NCI-H128 (cell line): ENCODE results near the gene C1QTNF9B.
"Not testable (repeated sequence)": the region's sequence is repeated elsewhere in the genome, so short reads cannot be mapped to it uniquely, and the experiment has no call there.

Source experiments
- DNase-seq: peaks from one replicate; lab custom pipeline; 2025; ENCODE audit not compliant: unreplicated experiment; lab: John Stamatoyannopoulos, UW

C1QTNF9B gene

GRCh38 chr13:23894746-23895145 is 2.6 kb downstream of the C1QTNF9B start:
- DNase-seq: not testable (repeated sequence)

DNA sequence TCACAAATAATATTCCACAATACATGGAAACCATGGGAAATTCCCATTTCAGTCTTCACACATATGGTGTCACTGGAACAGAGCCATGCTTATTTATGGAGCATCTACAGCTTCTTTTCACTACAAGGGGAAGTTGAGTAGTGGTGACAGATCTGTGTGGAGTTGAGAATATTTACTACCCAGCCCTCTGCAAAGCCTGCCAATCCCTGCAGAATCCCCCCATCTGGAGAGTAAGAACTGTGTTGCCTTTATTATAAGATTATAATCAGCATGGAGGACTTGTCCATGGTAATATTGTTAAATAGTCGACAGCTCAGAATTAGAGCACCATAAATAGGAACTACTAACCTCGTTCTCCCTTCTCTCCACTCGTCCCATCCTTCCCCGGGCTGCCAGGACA is 3.5 kb downstream of the C1QTNF9B start:
- not testable (repeated sequence) for DNase-seq

- no peak for DNase-seq
Measured at GRCh38 chr13:23889615-23890607, 7.4 kb downstream of the C1QTNF9B start.

- DNase-seq: peak; percentile 85
Measured at GRCh38 chr13:23888658-23889614, 8.4 kb downstream of the C1QTNF9B start, which contains the start of gene MIPEP. Gene MIPEP, minus strand, starts transcription at chr13:23889400. Its CDS starts 80 bp downstream, at chr13:23889320.

DNA sequence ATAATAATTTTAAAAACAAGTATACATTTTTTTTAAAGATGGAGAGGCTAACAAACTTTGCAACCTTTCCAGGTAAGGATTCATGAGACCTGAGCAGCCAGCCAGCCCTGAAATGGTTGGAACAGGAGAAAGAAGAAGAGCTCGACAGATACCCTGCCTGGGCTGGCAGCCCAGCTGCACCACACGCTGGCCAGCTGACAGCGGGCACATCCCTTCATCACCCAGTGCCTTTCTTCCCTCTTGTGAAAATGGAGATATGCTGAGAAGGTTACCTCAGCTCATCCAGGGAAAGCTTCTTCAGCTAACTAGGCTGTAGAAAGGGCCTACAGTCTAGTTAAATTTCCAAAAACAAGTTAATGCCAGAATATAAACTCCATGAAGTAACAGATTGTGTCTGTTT is 12.9 kb downstream of the C1QTNF9B start:
- not testable (repeated sequence) for DNase-seq

GRCh38 chr13:23883255-23883654 is 14.0 kb downstream of the C1QTNF9B start:
- no peak for DNase-seq

GRCh38 chr13:23881402-23881800 is 15.9 kb downstream of the C1QTNF9B start:
- DNase-seq: not testable (repeated sequence)

DNA sequence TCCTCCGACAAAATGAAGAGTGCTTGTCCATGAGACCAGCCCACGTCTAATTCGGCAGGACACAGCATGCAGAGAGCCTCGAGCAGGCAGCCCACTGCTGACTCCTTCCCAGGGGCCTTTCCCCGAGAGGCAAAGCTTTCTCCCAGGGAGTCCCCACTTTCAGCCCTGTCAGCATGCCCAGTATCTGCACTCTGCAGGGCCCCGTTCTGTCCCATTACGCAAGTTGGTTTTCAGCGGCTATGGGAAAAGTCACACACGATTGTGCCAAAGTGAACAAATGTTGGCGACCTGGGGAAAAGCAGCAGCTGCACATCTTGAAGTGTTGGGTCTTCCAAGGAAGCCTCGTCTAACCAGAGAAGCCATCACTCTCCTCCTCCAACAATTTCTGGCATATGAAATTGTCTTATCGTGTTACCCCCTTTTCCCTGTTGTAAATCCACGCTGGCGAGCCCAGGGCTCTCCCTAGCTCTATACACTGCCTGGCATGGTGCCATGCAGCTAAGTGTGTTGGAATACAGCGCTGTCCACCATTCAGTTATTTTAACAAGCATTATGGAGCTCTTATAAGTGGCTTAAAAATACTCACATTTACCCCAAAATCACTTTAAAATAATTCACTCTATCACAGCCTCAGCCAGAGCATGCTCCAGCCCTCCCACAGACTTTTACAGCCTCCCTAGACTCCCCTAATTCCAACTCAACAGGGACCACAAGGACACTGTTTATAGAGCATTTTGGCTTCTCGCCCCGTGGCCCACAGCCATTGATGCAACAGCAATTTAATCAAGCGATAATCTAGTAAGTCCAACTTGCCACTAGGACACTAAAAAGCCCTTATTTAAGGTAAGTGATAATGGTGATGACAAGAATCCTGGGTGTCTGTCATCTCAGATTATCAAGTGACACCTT is 16.6 kb downstream of the C1QTNF9B start:
- DNase-seq: not testable (repeated sequence)

DNA sequence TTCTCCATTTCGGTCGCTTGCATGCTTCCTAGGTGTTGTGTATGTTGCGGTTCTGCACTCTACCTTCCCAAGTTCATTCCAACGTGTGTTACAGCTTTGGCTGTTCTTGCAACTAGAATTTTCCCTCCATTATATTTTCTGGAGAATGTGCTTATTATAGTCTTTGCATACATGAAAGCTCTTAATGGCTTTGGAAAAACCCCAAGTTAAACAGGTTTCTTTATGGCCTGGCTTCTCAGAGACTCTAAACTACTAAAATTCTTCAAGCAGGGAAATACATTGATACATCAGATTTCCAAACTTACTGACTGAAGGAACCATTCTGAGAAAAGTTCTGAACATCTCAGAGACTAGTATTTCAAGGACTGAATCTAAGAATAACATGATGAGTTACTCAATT is 20.0 kb downstream of the C1QTNF9B start:
- no peak for DNase-seq

DNA sequence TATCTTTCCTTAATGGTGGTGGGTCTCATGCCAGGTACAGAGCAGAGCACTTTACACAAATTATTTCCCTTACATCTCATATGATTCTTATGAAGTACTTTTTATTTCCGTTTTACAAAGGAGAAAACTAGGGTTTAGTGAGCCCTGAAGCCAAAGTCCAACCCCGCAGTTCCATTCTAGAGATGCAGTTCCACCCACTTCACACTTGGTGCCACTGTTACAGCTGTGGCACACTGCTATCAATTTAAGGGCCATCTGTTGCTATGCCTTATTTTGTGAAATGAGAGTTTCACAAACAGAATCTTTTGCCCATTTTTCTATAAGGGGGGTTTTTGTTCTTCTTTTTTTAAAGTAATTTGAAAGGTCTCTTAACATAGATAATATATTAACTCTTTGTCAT is 21.0 kb downstream of the C1QTNF9B start:
- DNase-seq: no peak

- DNase-seq: peak; percentile 33
Measured at GRCh38 chr13:23871616-23872220, 25.6 kb downstream of the C1QTNF9B start.

DNA sequence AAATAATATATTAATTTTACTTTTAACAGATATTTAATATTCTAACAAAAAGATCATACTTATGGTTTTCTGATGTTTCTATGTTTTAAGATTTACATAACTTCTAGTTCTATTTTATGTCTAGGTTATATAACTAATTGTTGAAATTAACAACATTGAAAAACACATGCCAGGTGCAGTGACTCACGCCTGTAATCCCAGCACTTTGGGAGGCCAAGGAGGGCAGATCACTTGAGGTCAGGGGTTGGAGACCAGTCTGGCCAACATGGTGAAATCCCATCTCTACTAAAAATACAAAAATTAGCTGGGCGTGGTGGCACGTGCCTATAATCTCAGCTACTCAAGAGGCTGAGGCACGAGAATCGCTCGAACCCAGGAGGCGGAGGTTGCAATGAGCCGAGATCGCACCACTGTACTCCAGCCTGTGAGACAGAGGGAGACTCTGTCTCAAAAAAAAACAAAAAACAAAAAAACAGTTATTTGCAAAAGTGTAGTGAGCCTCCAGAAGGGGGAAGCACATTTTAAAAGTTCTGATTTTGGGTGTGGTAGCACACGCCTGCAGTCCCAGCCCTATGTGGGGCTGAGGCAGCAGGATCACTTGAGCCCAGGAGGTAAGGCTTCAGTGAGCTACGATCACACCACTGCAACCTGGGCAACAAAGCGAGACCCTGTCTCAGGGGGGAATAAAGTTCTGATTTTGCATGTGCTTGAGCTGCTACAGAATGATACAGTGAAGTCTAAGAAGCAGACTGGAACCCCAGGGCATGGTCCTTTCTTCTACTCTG is 26.8 kb downstream of the C1QTNF9B start:
- no peak for DNase-seq

DNA sequence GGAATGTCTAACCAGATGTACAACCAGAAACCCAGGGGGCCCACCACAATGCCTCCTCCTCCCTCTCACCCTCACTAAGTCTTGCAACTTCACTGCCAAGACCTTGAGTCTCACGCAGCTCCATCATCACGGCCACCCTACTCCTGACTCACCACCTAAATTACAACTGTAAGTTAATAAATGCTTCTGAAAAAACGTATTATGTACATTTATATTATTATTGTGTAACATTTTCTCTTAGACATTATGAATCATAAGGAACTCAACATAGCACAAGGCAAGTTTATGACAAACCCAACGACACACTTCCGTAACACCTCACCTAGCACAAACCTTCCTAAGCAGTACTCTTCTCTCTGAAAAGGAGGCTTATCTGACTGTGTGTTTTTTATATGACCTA is 28.8 kb downstream of the C1QTNF9B start:
- DNase-seq: no peak

GRCh38 chr13:23867027-23867491 is 30.2 kb downstream of the C1QTNF9B start:
- no peak for DNase-seq

GRCh38 chr13:23866420-23867026 is 30.8 kb downstream of the C1QTNF9B start:
- DNase-seq: no peak

GRCh38 chr13:23865906-23866305 is 31.4 kb downstream of the C1QTNF9B start:
- DNase-seq: no peak

DNA sequence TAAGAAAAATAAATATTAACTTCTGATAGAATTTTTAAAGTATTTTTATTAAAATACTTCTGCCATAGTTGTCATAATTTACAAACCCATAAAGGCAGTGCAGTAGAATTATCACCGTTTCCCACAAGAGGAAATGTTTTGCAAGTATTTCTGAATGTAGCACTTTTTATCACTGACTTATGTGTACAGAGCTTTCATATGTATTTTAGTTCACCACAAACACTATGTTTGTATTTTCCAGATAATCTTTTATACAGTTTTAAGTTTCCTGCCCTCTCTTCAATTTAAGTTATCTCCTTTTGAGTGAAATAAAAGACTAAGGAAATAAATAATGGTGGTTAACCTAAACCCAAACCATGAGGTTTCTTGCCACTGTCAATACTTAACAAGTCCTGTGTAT is 32.3 kb downstream of the C1QTNF9B start:
- no peak for DNase-seq

DNA sequence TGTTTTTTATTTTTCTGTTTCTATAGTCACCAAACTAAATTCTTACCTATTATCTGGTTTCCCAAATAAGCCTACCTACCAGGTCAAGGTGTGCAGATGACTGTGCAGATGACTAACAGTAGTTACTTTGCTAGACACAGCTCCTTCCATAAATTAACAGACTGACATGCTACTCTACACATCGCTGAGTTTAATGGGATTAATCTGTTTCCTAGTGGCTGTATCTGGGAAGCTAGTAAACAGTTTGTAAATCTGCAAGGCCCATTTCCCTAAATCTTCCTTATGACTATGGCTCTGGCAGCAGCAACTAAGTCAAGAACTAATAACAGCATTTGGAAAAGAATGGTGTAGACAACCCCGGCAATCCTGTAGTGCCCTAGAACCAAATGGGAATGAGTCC is 36.0 kb downstream of the C1QTNF9B start:
- DNase-seq: no peak

GRCh38 chr13:23859904-23860303 is 37.4 kb downstream of the C1QTNF9B start:
- no peak for DNase-seq
